Measurements from ENCODE around the gene EXOC4.

The EXOC4 gene

DNA sequence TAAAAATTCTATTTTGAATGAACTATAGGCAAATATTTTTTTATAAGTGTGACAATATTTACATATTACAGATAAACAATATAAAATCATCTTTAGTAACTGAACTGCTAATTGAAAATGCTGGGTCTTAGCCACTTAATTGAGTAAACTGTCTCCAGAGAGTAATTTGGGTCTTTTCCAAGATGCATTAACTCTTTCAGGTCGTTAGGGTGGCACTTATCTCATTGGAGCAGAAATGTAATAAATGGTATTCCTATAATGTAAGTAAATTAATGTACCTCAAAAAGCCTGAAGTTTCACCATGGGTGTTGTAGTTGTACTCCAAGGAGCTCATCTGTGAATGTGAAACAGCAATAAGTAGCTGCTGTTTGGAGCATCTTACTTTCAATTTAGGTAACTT lies 208.5 kb downstream of the EXOC4 start:
- Histone ChIP-seq H3K4me1 (ENCODE audit: insufficient read depth, low read length, poor library complexity, severe bottlenecking) (peaks cover 26% of the 10 kb centered on the region), H3K9me2 (replicated peaks; ENCODE audit: low read depth, low read length) (no peaks in the 10 kb centered on the region)
- no peak for TF ChIP-seq EZH2phosphoT487 (IDR thresholded peaks at IDR 0.05; ENCODE audit: borderline replicate concordance)
- TF ChIP-seq, protein P1, sequence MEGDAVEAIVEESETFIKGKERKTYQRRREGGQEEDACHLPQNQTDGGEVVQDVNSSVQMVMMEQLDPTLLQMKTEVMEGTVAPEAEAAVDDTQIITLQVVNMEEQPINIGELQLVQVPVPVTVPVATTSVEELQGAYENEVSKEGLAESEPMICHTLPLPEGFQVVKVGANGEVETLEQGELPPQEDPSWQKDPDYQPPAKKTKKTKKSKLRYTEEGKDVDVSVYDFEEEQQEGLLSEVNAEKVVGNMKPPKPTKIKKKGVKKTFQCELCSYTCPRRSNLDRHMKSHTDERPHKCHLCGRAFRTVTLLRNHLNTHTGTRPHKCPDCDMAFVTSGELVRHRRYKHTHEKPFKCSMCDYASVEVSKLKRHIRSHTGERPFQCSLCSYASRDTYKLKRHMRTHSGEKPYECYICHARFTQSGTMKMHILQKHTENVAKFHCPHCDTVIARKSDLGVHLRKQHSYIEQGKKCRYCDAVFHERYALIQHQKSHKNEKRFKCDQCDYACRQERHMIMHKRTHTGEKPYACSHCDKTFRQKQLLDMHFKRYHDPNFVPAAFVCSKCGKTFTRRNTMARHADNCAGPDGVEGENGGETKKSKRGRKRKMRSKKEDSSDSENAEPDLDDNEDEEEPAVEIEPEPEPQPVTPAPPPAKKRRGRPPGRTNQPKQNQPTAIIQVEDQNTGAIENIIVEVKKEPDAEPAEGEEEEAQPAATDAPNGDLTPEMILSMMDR (conservative IDR thresholded peaks at IDR 0.05; ENCODE audit: low read length) = no peak

DNA sequence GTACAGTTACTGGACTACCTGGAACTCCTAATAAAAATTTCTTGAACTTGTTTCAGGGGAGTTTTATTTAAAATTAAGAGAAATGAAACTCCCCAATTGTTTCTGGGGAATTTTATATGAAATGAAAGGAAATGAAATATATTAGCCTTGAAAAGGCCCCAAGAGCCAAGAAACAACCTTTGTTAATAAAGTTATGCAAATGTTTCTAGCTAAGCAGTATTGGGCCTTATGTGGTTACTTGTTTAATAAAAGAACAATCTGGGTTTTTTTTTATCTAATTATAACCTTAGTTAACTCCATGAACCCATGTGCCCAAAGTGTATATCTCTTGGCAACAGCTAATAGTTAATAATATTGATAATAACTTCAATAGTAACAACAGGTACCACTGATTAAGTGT lies 222.8 kb downstream of the EXOC4 start:
- H4K20me1 ChIP-seq (ENCODE audit: insufficient read depth, low read length, poor library complexity, severe bottlenecking) = no peaks in the 10 kb centered on the region
- H3K4me1 ChIP-seq (ENCODE audit: insufficient read depth, low read length, poor library complexity, severe bottlenecking) = peaks cover 59% of the 10 kb centered on the region
- peaks cover 12% of the 10 kb centered on the region; the same call in 1 of the 2 replicates for H3K36me3 ChIP-seq (ENCODE audit: insufficient read depth, low read length)
- H2AFZ ChIP-seq (ENCODE audit: low read length) = no peak overlapping the region
- peak overlapping the region; percentile 35 for H3K9ac ChIP-seq (ENCODE audit: low read depth, low read length, poor library complexity, severe bottlenecking)
- H3K27me3 ChIP-seq (ENCODE audit: insufficient read depth, low read length, poor library complexity, severe bottlenecking) = no peaks in the 10 kb centered on the region
- H3F3A ChIP-seq (ENCODE audit: low read depth) = no peaks in the 10 kb centered on the region; the same call in 1 of the 2 replicates
- no peak for TF ChIP-seq EZH2phosphoT487 (IDR thresholded peaks at IDR 0.05; ENCODE audit: borderline replicate concordance)
- TF ChIP-seq, protein P1 (conservative IDR thresholded peaks at IDR 0.05; ENCODE audit: low read length) = no peak
- no peak overlapping the region for H3K4me3 ChIP-seq (ENCODE audit: low read length, poor library complexity, severe bottlenecking)
- peaks cover 36% of the 10 kb centered on the region for H3K79me2 ChIP-seq (ENCODE audit: insufficient read depth, low read length)
- no peak overlapping the region for H3K4me2 ChIP-seq (ENCODE audit: low read depth, low read length, poor library complexity, severe bottlenecking)
- H3K9me2 ChIP-seq (replicated peaks; ENCODE audit: low read depth, low read length) = no peaks in the 10 kb centered on the region
- no peaks in the 10 kb centered on the region for H3K9me3 ChIP-seq (ENCODE audit: insufficient read depth, low read depth, low read length)

More for the DNA sequence above, 208.5 kb downstream of the EXOC4 start:
- Histone ChIP-seq H3K27me3 (ENCODE audit: insufficient read depth, low read length, poor library complexity, severe bottlenecking) (no peaks in the 10 kb centered on the region), H3K9me3 (ENCODE audit: insufficient read depth, low read depth, low read length) (no peaks in the 10 kb centered on the region), H3F3A (ENCODE audit: low read depth) (no peaks in the 10 kb centered on the region), H3K79me2 (ENCODE audit: insufficient read depth, low read length) (peaks cover 17% of the 10 kb centered on the region; the same call in 1 of the 2 replicates), H3K4me2 (ENCODE audit: low read depth, low read length, poor library complexity, severe bottlenecking) (peak overlapping the region; percentile 8), H3K36me3 (ENCODE audit: insufficient read depth, low read length) (no peaks in the 10 kb centered on the region), H4K20me1 (ENCODE audit: insufficient read depth, low read length, poor library complexity, severe bottlenecking) (no peaks in the 10 kb centered on the region), H3K9ac (ENCODE audit: low read depth, low read length, poor library complexity, severe bottlenecking) (no peak overlapping the region), H3K4me3 (ENCODE audit: low read length, poor library complexity, severe bottlenecking) (no peak overlapping the region), H2AFZ (ENCODE audit: low read length) (no peak overlapping the region)

DNA sequence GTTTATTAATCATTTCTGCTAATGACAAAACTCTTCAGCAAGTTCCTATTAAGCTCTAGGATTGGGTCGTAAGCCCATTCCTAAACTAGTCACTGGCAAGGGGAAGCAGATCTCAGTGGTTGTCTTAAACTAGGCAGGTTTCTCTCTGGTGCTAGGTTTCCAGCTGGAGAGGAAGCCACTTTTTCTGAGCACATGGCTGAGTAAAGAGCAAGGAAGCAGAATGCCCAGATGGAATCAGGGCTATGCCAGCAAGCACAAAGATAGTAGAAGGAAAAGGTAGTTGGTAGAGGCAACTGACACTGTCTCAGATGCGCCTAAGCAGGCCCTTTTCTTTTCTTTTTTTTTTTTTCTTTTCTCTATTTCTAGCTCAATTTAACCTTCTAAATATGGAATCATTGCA lies 224.9 kb downstream of the EXOC4 start:
- Histone ChIP-seq H3K36me3 (ENCODE audit: insufficient read depth, low read length) (peaks cover 12% of the 10 kb centered on the region; the same call in 1 of the 2 replicates), H3F3A (ENCODE audit: low read depth) (no peaks in the 10 kb centered on the region; the same call in 1 of the 2 replicates), H3K79me2 (ENCODE audit: insufficient read depth, low read length) (peaks cover 58% of the 10 kb centered on the region), H3K9me2 (replicated peaks; ENCODE audit: low read depth, low read length) (no peaks in the 10 kb centered on the region), H3K4me1 (ENCODE audit: insufficient read depth, low read length, poor library complexity, severe bottlenecking) (peaks cover 80% of the 10 kb centered on the region), H2AFZ (ENCODE audit: low read length) (no peak overlapping the region), H4K20me1 (ENCODE audit: insufficient read depth, low read length, poor library complexity, severe bottlenecking) (no peaks in the 10 kb centered on the region), H3K4me2 (ENCODE audit: low read depth, low read length, poor library complexity, severe bottlenecking) (peak overlapping the region; percentile 90), H3K27me3 (ENCODE audit: insufficient read depth, low read length, poor library complexity, severe bottlenecking) (no peaks in the 10 kb centered on the region), H3K4me3 (ENCODE audit: low read length, poor library complexity, severe bottlenecking) (no peak overlapping the region), H3K9ac (ENCODE audit: low read depth, low read length, poor library complexity, severe bottlenecking) (peak overlapping the region; percentile 46), H3K9me3 (ENCODE audit: insufficient read depth, low read depth, low read length) (no peaks in the 10 kb centered on the region)
- no peak for TF ChIP-seq EZH2phosphoT487 (IDR thresholded peaks at IDR 0.05; ENCODE audit: borderline replicate concordance)
- TF ChIP-seq, protein P1 (conservative IDR thresholded peaks at IDR 0.05; ENCODE audit: low read length) = no peak
